ENCODE data around the gene SAMD5. TPM values are rescaled to one million over a fixed set of nuclear protein-coding genes. Genes with fewer than 3 reads are reported as not detected.

Gene SAMD5
- total and polyA plus RNA-seq, 10 of the 15 experiments (the other 5 are each of a cell fraction or from before 2014, with no cell fraction given): 0.01 to 0.23 (median 0.05) TPM; not detected in 5

DNA sequence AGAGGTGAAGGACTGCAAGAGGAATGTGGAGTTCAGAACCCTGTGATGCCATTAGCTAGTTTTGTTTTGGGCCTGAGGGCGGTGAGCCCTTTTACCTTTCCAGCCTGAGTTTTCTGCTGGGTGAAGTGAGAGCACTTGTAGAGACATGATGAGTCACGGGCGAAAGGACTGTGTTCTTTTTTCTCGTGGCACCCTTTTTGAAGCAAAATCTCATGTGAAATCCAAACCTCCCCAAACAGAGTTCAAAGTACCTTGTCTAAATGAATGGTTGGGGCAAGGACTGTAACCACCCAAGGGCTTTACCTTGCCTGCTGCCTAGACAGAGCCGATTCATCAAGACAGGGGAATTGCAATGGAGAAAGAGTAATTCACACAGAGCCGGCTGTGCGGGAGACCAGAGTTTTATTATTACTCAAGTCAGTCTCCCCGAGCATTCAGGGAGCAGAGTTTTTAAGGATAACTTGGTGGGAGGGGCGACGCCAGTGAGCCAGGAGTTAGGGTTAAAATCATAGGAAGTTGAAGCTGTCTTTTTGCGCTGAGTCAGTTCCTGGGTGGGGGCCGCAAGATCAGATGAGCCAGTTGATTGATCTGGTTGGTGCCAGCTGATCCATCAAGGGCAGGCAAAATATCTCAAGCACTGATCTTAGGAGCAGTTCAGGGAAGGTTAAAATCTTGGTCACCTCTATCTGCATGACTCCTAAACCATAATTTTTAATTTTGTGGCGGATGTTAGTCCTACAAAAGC is 25.8 kb downstream of the SAMD5 start:
- no peak for ATAC-seq
- H3K27ac ChIP-seq (ENCODE audit: control insufficient read depth, insufficient read depth): no peak overlapping the region
- no peaks in the 10 kb centered on the region for H3K79me2 ChIP-seq (ENCODE audit: control insufficient read depth, insufficient read depth, low read length)
- WGBS (ENCODE audit: insufficient coverage, insufficient replicate concordance, low lambda C conversion rate, missing lambda C conversion rate): 60% methylated on average over 13 of the region's 13 CpGs
- RAD21 ChIA-PET (ENCODE audit: unreplicated experiment): no interaction called here
- H3K4me1 ChIP-seq (ENCODE audit: control insufficient read depth, insufficient read depth, low read length): no peaks in the 10 kb centered on the region
- CTCF ChIA-PET: no interaction called here
- no peaks in the 10 kb centered on the region for H3K9me3 ChIP-seq (replicated peaks; ENCODE audit: control insufficient read depth, insufficient read depth, low read length)
- no peak for FAIRE-seq
- no peak overlapping the region for H3K9ac ChIP-seq (ENCODE audit: control insufficient read depth, insufficient read depth, low read length)
- intact Hi-C loops (cut with micrococcal nuclease; ENCODE audit: unreplicated experiment): no loop called here
- H3K36me3 ChIP-seq (ENCODE audit: control insufficient read depth in 2 of 2, insufficient read depth in 2 of 2, low read length in 1 of 2): no peaks in the 10 kb centered on the region
- H2AFZ ChIP-seq (ENCODE audit: control insufficient read depth, low read depth, low read length): no peak overlapping the region
- TF ChIP-seq, protein P1, sequence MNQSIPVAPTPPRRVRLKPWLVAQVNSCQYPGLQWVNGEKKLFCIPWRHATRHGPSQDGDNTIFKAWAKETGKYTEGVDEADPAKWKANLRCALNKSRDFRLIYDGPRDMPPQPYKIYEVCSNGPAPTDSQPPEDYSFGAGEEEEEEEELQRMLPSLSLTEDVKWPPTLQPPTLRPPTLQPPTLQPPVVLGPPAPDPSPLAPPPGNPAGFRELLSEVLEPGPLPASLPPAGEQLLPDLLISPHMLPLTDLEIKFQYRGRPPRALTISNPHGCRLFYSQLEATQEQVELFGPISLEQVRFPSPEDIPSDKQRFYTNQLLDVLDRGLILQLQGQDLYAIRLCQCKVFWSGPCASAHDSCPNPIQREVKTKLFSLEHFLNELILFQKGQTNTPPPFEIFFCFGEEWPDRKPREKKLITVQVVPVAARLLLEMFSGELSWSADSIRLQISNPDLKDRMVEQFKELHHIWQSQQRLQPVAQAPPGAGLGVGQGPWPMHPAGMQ (IDR thresholded peaks at IDR 0.05; ENCODE audit: borderline replicate concordance): no peak
- TF ChIP-seq, protein P2, sequence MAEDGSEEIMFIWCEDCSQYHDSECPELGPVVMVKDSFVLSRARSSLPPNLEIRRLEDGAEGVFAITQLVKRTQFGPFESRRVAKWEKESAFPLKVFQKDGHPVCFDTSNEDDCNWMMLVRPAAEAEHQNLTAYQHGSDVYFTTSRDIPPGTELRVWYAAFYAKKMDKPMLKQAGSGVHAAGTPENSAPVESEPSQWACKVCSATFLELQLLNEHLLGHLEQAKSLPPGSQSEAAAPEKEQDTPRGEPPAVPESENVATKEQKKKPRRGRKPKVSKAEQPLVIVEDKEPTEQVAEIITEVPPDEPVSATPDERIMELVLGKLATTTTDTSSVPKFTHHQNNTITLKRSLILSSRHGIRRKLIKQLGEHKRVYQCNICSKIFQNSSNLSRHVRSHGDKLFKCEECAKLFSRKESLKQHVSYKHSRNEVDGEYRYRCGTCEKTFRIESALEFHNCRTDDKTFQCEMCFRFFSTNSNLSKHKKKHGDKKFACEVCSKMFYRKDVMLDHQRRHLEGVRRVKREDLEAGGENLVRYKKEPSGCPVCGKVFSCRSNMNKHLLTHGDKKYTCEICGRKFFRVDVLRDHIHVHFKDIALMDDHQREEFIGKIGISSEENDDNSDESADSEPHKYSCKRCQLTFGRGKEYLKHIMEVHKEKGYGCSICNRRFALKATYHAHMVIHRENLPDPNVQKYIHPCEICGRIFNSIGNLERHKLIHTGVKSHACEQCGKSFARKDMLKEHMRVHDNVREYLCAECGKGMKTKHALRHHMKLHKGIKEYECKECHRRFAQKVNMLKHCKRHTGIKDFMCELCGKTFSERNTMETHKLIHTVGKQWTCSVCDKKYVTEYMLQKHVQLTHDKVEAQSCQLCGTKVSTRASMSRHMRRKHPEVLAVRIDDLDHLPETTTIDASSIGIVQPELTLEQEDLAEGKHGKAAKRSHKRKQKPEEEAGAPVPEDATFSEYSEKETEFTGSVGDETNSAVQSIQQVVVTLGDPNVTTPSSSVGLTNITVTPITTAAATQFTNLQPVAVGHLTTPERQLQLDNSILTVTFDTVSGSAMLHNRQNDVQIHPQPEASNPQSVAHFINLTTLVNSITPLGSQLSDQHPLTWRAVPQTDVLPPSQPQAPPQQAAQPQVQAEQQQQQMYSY (CRISPR knock-in tag; IDR thresholded peaks at IDR 0.05): no peak
- TF ChIP-seq RELA (IDR thresholded peaks at IDR 0.05; ENCODE audit: borderline replicate concordance, partially characterized antibody): no peak
- TF ChIP-seq CBX5 (IDR thresholded peaks at IDR 0.05; ENCODE audit: low read depth): no peak
- no peak for TF ChIP-seq SREBF1 (IDR thresholded peaks at IDR 0.05; ENCODE audit: low read length)
- TF ChIP-seq NFIC (IDR thresholded peaks at IDR 0.05; ENCODE audit: low read depth, low read length): no peak
- TF ChIP-seq TBL1XR1 (IDR thresholded peaks at IDR 0.05; ENCODE audit: low read depth, low read length): no peak
- TF ChIP-seq MXI1 (IDR thresholded peaks at IDR 0.05; ENCODE audit: low read depth, low read length): no peak
- TF ChIP-seq DPF2 (IDR thresholded peaks at IDR 0.05): no peak
- TF ChIP-seq TCF7 (IDR thresholded peaks at IDR 0.05; ENCODE audit: borderline replicate concordance): no peak
- TF ChIP-seq POLR2AphosphoS2 (IDR thresholded peaks at IDR 0.05; ENCODE audit: low read depth, low read length): no peak
- no peak for TF ChIP-seq TARDBP (IDR thresholded peaks at IDR 0.05; ENCODE audit: borderline replicate concordance)
- no peak for TF ChIP-seq RCOR1 (conservative IDR thresholded peaks at IDR 0.05; ENCODE audit: low read depth, low read length)
- TF ChIP-seq, protein P3, sequence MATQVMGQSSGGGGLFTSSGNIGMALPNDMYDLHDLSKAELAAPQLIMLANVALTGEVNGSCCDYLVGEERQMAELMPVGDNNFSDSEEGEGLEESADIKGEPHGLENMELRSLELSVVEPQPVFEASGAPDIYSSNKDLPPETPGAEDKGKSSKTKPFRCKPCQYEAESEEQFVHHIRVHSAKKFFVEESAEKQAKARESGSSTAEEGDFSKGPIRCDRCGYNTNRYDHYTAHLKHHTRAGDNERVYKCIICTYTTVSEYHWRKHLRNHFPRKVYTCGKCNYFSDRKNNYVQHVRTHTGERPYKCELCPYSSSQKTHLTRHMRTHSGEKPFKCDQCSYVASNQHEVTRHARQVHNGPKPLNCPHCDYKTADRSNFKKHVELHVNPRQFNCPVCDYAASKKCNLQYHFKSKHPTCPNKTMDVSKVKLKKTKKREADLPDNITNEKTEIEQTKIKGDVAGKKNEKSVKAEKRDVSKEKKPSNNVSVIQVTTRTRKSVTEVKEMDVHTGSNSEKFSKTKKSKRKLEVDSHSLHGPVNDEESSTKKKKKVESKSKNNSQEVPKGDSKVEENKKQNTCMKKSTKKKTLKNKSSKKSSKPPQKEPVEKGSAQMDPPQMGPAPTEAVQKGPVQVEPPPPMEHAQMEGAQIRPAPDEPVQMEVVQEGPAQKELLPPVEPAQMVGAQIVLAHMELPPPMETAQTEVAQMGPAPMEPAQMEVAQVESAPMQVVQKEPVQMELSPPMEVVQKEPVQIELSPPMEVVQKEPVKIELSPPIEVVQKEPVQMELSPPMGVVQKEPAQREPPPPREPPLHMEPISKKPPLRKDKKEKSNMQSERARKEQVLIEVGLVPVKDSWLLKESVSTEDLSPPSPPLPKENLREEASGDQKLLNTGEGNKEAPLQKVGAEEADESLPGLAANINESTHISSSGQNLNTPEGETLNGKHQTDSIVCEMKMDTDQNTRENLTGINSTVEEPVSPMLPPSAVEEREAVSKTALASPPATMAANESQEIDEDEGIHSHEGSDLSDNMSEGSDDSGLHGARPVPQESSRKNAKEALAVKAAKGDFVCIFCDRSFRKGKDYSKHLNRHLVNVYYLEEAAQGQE (IDR thresholded peaks at IDR 0.05; ENCODE audit: low read depth, low read length): no peak
- TF ChIP-seq GATAD2B (conservative IDR thresholded peaks at IDR 0.05; ENCODE audit: low read depth): no peak
- DNase-seq (ENCODE audit: low read depth, low spot score): no peak
- no peaks in the 10 kb centered on the region for H4K20me1 ChIP-seq (ENCODE audit: control insufficient read depth, insufficient read depth)
- in situ Hi-C loops (cut with MboI): no loop called here
- no TSS peak for BruUV-seq (replicated peaks)
- no peaks in the 10 kb centered on the region; a peak in 1 of 4 replicates for H3K27me3 ChIP-seq (replicated peaks in 1 of 2; ENCODE audit: control insufficient read depth in 2 of 2, insufficient read depth in 2 of 2, low read length in 1 of 2)
- H3K4me3 ChIP-seq: no peak overlapping the region
- H3K4me2 ChIP-seq (ENCODE audit: control insufficient read depth, insufficient read depth): no peak overlapping the region
- POLR2A ChIA-PET: no interaction called here
- SMC1A ChIA-PET (ENCODE audit: uncharacterized antibody, unreplicated experiment): no interaction called here
